GM12864 (cell line): ENCODE measurements around the gene NACC2.

Experiments used
- DNase-seq: peaks from one replicate; pipeline ENCODE4 v3.0.0-alpha.2; 2011; ENCODE audit warnings: low read depth
- H3K4me3 ChIP-seq: 2 replicates; pipeline ENCODE4 v1.5.1; 2011; ENCODE audit warnings: mild to moderate bottlenecking, low read depth, low read length, control low read depth
- TF ChIP-seq, protein P1 (sequence below): IDR thresholded peaks from 2 replicates; pipeline ENCODE4 v1.5.1; 2011; ENCODE audit warnings: low read depth, mild to moderate bottlenecking, moderate library complexity, low read length, control low read depth, inconsistent platforms; ENCODE audit errors: missing control alignments

Gene NACC2

DNA sequence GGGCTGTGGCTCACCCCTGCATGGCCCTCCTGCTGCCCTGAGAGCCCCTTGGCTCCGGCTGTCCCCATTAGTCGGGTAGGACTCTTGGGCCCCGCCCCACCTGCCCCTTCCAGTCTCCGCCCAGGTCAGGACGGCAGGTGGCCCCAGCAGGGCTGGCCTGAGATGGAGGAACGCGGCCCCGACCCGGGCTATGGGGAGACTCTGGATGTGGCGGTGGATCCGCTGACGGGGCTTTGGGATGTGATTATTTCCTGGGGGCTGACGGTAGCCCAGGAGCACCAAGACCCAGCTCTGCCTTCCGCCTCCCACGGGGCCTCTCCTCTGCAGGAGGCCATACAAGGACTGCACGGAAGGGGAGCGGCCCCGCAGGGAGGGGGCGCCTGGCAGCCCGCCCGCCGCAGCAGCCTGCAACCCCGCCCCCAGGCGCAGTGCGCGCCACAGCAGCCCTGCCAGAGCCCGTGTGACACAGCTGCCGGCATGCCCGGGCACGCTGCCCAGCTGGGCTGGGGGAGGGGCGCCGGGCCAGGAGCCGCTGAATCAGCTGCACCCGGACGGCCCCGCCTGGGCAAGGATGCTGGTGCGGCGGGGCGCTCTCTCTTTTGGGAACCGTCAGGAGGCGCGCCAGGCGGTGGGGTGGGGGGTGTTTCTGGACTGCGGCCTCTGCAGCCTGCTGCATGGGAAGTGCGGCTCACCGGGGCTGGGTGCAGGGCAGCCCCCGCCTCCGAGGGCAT lies 14.4 kb upstream of the NACC2 start:
- TF ChIP-seq, protein P1, sequence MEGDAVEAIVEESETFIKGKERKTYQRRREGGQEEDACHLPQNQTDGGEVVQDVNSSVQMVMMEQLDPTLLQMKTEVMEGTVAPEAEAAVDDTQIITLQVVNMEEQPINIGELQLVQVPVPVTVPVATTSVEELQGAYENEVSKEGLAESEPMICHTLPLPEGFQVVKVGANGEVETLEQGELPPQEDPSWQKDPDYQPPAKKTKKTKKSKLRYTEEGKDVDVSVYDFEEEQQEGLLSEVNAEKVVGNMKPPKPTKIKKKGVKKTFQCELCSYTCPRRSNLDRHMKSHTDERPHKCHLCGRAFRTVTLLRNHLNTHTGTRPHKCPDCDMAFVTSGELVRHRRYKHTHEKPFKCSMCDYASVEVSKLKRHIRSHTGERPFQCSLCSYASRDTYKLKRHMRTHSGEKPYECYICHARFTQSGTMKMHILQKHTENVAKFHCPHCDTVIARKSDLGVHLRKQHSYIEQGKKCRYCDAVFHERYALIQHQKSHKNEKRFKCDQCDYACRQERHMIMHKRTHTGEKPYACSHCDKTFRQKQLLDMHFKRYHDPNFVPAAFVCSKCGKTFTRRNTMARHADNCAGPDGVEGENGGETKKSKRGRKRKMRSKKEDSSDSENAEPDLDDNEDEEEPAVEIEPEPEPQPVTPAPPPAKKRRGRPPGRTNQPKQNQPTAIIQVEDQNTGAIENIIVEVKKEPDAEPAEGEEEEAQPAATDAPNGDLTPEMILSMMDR = no peak
- DNase-seq = peak; percentile 69
- peak overlapping the region; percentile 55 for H3K4me3 ChIP-seq

DNA sequence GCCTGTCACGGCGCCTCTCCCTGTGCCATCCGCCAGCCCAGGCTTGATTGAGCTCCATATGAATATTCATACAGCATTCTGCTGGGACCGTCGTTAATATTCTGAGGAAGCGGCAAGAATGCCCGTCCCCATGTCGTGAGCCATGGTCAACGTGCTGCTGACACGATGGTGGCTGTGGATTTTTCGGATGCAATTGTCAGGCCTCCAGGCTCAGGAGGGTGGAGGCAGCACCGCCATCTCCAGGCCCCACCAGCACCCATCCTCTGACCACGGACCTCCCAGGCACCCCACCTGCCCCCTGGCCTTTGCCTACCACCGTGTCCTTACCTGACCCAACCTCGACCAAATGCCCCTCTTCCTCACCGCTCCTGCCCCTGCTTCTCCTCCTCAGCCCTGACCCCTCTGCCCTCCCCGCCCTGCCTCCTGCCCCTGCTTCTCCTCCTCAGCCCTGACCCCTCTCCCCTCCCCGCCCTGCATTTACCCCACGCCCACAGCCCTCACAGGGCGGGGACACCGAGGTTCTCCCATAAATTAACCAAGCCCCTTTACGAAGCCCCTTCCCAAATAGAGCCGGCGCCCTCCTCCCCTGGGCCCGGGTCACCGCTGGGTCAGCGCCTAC lies 13.7 kb upstream of the NACC2 start:
- peak overlapping the region; percentile 55 for H3K4me3 ChIP-seq
- no peak for DNase-seq
- TF ChIP-seq, protein P1 = no peak

DNA sequence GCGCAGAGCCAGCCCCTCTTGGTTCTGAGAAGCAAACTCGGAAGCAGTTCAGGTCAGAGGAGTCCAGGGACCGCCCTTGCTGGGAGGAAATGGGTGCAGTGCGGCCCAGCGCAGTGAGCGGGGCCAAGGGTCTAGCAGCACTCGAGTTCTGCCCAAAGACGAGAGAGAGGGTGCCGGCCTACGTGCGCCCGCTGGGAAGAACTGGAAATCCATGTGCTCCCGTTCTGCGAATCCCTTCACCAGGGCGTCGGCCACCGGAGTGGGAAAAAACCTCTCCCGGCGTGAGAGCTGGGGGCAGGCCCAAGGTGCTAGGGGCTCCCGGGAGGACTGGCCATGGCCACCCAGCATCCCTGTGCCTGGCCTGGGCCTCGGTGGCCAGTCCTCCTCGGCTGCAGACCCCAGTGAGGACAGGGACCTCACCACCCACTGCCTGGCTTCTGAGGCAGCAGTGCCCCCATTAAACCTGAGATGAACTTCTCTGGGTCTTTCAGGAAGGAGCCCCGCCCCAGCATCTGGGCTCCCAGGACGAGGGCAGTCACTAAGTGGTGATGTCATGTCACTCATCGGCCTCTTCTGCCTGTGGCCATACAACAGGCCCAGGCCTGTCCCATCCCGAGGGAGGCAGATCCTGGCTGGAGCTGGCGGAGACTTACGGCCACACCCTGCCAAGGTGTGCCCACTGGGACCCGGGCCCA lies 13.0 kb upstream of the NACC2 start:
- no peak for DNase-seq
- H3K4me3 ChIP-seq = no peak overlapping the region
- TF ChIP-seq, protein P1 = no peak

DNA sequence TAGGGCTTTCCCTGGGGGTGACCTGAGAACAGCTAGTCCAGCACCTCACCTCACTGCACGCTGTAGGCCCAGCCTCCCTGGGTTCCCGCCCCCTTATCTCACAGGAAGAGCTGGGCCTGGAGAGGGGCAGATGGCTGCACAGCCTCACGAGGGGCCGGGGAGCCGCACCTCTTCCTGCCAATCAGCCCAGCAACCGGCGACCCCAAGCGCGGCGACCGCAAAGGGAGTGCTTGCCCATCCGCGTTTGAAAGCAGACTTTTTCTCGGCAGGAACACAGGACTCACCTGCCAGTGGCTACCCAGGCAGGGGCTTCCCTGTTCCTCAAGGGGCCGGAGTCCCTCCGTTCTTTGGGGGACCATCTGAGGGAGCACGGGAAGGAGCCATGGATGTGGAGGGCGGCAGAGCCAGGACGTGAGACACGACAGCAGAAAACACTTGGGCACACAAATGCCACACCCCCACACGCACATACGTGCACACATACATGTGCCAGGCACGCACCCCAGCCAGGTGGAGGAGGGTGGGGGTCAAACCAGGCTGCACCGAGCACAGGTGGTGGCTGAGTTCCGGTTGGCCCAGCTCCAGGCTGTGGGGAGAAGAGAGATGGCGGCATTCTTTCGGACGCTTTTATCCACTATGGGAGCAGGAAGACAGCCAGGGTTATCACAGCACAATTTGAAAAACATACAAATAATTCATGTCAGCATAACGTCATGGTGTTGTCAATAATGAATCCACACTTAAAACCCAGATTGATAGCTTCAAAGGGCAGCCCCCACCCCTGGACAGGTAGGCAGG lies 12.3 kb upstream of the NACC2 start:
- no peak overlapping the region for H3K4me3 ChIP-seq
- peak; percentile 37 for DNase-seq
- TF ChIP-seq, protein P1 = no peak

DNA sequence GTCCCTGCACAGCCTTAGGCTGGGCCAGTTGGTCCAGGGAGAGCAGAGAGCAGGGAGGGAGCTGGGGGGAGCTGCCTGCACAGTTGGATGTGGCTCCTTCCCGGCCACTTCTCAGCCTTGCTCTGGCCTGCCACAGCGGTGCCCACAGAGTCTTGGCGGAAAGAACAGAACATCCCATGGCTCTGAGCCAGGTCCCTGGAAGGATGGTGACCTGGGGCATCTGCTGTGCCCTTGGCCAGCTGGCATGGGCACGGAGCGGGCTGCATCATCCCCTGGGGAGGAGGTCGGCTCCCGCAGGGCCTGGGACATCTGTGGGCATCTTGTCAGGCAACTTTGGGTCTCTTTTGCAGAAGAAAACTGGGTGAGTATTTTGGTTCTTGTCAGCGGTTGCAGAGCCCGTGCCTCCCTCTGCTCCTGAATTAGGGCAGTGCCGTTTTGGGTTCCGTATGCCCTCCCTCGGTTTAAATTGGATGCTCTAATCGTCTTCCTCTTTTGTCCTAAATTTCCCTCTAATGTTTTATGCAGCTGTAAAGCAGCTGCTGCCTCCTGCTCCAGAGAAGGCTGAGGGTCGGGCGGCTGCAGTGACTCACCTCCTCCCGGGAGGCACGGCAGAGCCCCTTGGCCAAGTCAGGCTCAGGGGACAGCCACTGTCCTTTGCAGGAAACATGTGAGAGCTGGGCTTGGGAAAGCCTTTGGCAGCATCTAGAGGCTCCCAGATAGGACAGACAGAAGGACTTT lies 10.5 kb upstream of the NACC2 start:
- no peak overlapping the region for H3K4me3 ChIP-seq
- DNase-seq = no peak
- TF ChIP-seq, protein P1 = no peak

DNA sequence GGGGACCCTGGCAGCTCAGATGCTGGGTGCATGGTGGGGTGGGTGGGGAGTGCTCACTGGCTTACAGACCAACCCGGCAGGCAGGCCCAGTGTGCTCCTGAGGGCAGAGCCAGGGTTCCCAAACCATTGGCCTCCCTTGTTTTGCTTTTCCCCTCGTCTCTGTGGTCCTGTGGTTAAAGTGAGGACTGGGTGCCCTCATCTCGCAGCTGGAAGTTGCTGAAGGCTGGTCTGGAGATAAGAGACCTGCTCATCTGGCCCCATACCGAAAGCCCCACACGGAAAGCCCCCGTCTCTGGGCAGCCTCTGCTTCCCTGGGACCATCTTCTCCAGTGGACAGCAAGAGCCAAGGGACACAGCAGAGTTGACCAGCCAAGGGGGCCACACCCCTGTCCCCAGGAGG lies 9.8 kb upstream of the NACC2 start:
- no peak overlapping the region for H3K4me3 ChIP-seq
- no peak for DNase-seq
- TF ChIP-seq, protein P1 = no peak
